Stimulated activated CD8-positive, alpha-beta memory T cell treated with anti-CD3 and anti-CD28 coated beads, Interleukin-12 subunit alpha, Interleukin-12 subunit beta, amount 100 ng/mL, for 4 hours (primary cell): ENCODE measurements around the gene RARA.
"Not testable (repeated sequence)": the region's sequence is repeated elsewhere in the genome, so short reads cannot be mapped to it uniquely, and the experiment has no call there.

Source experiments
- DNase-seq: peaks from one replicate; pipeline ENCODE4 v3.0.0-alpha.2; 2020; ENCODE audit warnings: low read depth

RARA gene

GRCh38 chr17:40298726-40299125 is 10.3 kb upstream of the RARA start:
- no peak for DNase-seq

- not testable (repeated sequence) for DNase-seq
Measured at GRCh38 chr17:40299159-40299757, 9.7 kb upstream of the RARA start.

- DNase-seq: no peak
Measured at GRCh38 chr17:40301315-40301714, 7.7 kb upstream of the RARA start.

GRCh38 chr17:40303009-40303657 is 5.8 kb upstream of the RARA start:
- no peak for DNase-seq

GRCh38 chr17:40303708-40304551 is 5.0 kb upstream of the RARA start:
- DNase-seq: no peak

- DNase-seq: not testable (repeated sequence)
Measured at GRCh38 chr17:40304552-40304863, 4.5 kb upstream of the RARA start.

GRCh38 chr17:40304866-40305265 is 4.1 kb upstream of the RARA start:
- not testable (repeated sequence) for DNase-seq

- DNase-seq: no peak
Measured at GRCh38 chr17:40306395-40306794, 2.6 kb upstream of the RARA start.

- DNase-seq: no peak
Measured at GRCh38 chr17:40307001-40307730, 1.8 kb upstream of the RARA start.

GRCh38 chr17:40307740-40308239 is 1.2 kb upstream of the RARA start:
- DNase-seq: no peak

GRCh38 chr17:40309949-40310510 is 1.1 kb downstream of the RARA start:
- no peak for DNase-seq

- DNase-seq: no peak
Measured at GRCh38 chr17:40310882-40311391, 2.0 kb downstream of the RARA start.

GRCh38 chr17:40311575-40311974 is 2.6 kb downstream of the RARA start:
- DNase-seq: no peak

GRCh38 chr17:40312131-40312731 is 3.3 kb downstream of the RARA start:
- DNase-seq: no peak

GRCh38 chr17:40312893-40313667 is 4.1 kb downstream of the RARA start:
- DNase-seq: no peak

- no peak for DNase-seq
Measured at GRCh38 chr17:40313668-40314583, 4.9 kb downstream of the RARA start.

- DNase-seq: peak; percentile 83
Measured at GRCh38 chr17:40314584-40314956, 5.6 kb downstream of the RARA start.

GRCh38 chr17:40315206-40315605 is 6.2 kb downstream of the RARA start:
- no peak for DNase-seq
